Activated CD8-positive, alpha-beta memory T cell treated with anti-CD3 and anti-CD28 coated beads, Interleukin-2, amount 50 U/mL, for 4 hours (primary cell): ENCODE measurements around the gene RGS1.
A peak's percentile ranks its signal among the peaks of the same experiment; 100 is the strongest.

Experiments used
- DNase-seq: peaks from one replicate; pipeline ENCODE4 v3.0.0-alpha.2; 2020

RGS1 gene

GRCh38 chr1:192575499-192576189, at the start of gene RGS1:
Gene RGS1 (plus strand): TSS chr1:192575773. CDS start chr1:192575793, 20 bp downstream.
- peak; percentile 38 for DNase-seq

GRCh38 chr1:192527111-192527795, 48.3 kb upstream of the RGS1 start:
- no peak for DNase-seq

GRCh38 chr1:192527950-192528349, 47.6 kb upstream of the RGS1 start:
- no peak for DNase-seq

- DNase-seq, result no peak
Measured at GRCh38 chr1:192529031-192529755, 46.4 kb upstream of the RGS1 start.

GRCh38 chr1:192529811-192530210, 45.8 kb upstream of the RGS1 start:
- DNase-seq, result no peak

GRCh38 chr1:192530254-192530653, 45.3 kb upstream of the RGS1 start:
- DNase-seq, result no peak

- DNase-seq, result peak; percentile 54
Measured at GRCh38 chr1:192531037-192531703, 44.4 kb upstream of the RGS1 start.

GRCh38 chr1:192534666-192535065, 40.9 kb upstream of the RGS1 start:
- DNase-seq, result no peak

GRCh38 chr1:192535916-192536664, 39.5 kb upstream of the RGS1 start:
- no peak for DNase-seq

GRCh38 chr1:192538407-192539296, 36.9 kb upstream of the RGS1 start:
- no peak for DNase-seq

GRCh38 chr1:192539297-192540092, 36.1 kb upstream of the RGS1 start:
- DNase-seq, result no peak

GRCh38 chr1:192543445-192543844, 32.1 kb upstream of the RGS1 start:
- DNase-seq, result no peak

GRCh38 chr1:192545896-192546521, 29.6 kb upstream of the RGS1 start:
- DNase-seq, result no peak

- DNase-seq, result no peak
Measured at GRCh38 chr1:192546596-192547190, 28.9 kb upstream of the RGS1 start.

GRCh38 chr1:192547501-192547900, 28.1 kb upstream of the RGS1 start:
- no peak for DNase-seq

GRCh38 chr1:192549937-192550336, 25.6 kb upstream of the RGS1 start:
- DNase-seq, result no peak

- DNase-seq, result no peak
Measured at GRCh38 chr1:192550922-192551534, 24.5 kb upstream of the RGS1 start.

- DNase-seq, result no peak
Measured at GRCh38 chr1:192552760-192553191, 22.8 kb upstream of the RGS1 start.

GRCh38 chr1:192553741-192554140, 21.8 kb upstream of the RGS1 start:
- DNase-seq, result no peak
